ENCODE measurements around the gene PRKN.

- TF ChIP-seq CTCF (conservative IDR thresholded peaks at IDR 0.05; ENCODE audit: low read depth in 2 of 2) (no peak), EZH2phosphoT487 (IDR thresholded peaks at IDR 0.05; ENCODE audit: unreplicated experiment) (no peak), EZH2 (IDR thresholded peaks at IDR 0.05; ENCODE audit: low read depth, unreplicated experiment) (no peak), CREB1 (CRISPR knock-in tag; IDR thresholded peaks at IDR 0.05; ENCODE audit: low read depth) (no peak), POLR2AphosphoS5 (IDR thresholded peaks at IDR 0.05; ENCODE audit: low read depth) (no peak), REST (IDR thresholded peaks at IDR 0.05; ENCODE audit: unreplicated experiment) (no peak), JUNB (IDR thresholded peaks at IDR 0.05; ENCODE audit: unreplicated experiment) (no peak), ZNF462 (CRISPR knock-in tag; IDR thresholded peaks at IDR 0.05) (no peak)
These were observed 610.6 kb downstream of the PRKN start for GRCh38 chr6:162116902-162117525.

All from GM23338 (cell line).